Duodenal mucosa (tissue), 2 donors: ENCODE measurements around the gene CALML5.

Experiments
- H3K27ac ChIP-seq: one replicate; pipeline ENCODE4 v1.7.0; 2013; ENCODE audit warnings: low read depth, low read length
- H3K27me3 ChIP-seq, 2 donors: one replicate each; pipeline ENCODE4 v1.7.0; 2013; ENCODE audit warnings: low read length in 2 of 2, control low read depth in 1 of 2; ENCODE audit not compliant: insufficient read depth in 2 of 2, control insufficient read depth in 1 of 2
- H3K36me3 ChIP-seq, 2 donors: one replicate each; pipeline ENCODE4 v1.7.0; 2013; ENCODE audit warnings: low read length in 2 of 2, control low read depth in 1 of 2; ENCODE audit not compliant: insufficient read depth in 2 of 2, control insufficient read depth in 1 of 2
- H3K4me1 ChIP-seq, 2 donors: one replicate each; pipeline ENCODE4 v1.7.0; 2013; ENCODE audit warnings: low read length in 2 of 2, control low read depth in 1 of 2; ENCODE audit not compliant: insufficient read depth in 2 of 2, control insufficient read depth in 1 of 2
- H3K4me3 ChIP-seq, 2 donors: one replicate each; pipeline ENCODE4 v1.7.0; 2013; ENCODE audit warnings: low read length in 2 of 2, low read depth in 1 of 2
- H3K9ac ChIP-seq, 2 donors: one replicate each; pipeline ENCODE4 v1.7.0; 2013; ENCODE audit warnings: low read length in 2 of 2, low read depth in 1 of 2
- H3K9me3 ChIP-seq, 2 donors: one replicate each; pipeline ENCODE4 v1.7.0; 2013; ENCODE audit warnings: low read length in 2 of 2, control low read depth in 1 of 2; ENCODE audit not compliant: control insufficient read depth in 1 of 2

Gene CALML5

GRCh38 chr10:5533098-5533731, 33.8 kb upstream of the CALML5 start:
- no peaks in the 10 kb centered on the region for H3K27me3 ChIP-seq
- no peaks in the 10 kb centered on the region for H3K9me3 ChIP-seq
- no peak overlapping the region for H3K27ac ChIP-seq
- no peaks in the 10 kb centered on the region for H3K36me3 ChIP-seq
- no peak overlapping the region for H3K9ac ChIP-seq
- no peaks in the 10 kb centered on the region for H3K4me1 ChIP-seq
- H3K4me3 ChIP-seq, result no peak overlapping the region

GRCh38 chr10:5532618-5533097, 33.3 kb upstream of the CALML5 start:
- Histone ChIP-seq H3K9me3 (no peaks in the 10 kb centered on the region), H3K27ac (no peak overlapping the region), H3K27me3 (no peaks in the 10 kb centered on the region), H3K4me3 (no peak overlapping the region), H3K4me1 (no peaks in the 10 kb centered on the region), H3K9ac (no peak overlapping the region), H3K36me3 (no peaks in the 10 kb centered on the region)

GRCh38 chr10:5532307-5532605, 32.9 kb upstream of the CALML5 start:
- no peak overlapping the region for H3K27ac ChIP-seq
- H3K27me3 ChIP-seq, result no peaks in the 10 kb centered on the region
- H3K9ac ChIP-seq, result no peak overlapping the region
- no peaks in the 10 kb centered on the region for H3K4me1 ChIP-seq
- H3K9me3 ChIP-seq, result no peaks in the 10 kb centered on the region
- no peak overlapping the region for H3K4me3 ChIP-seq
- H3K36me3 ChIP-seq, result no peaks in the 10 kb centered on the region

- Histone ChIP-seq H3K27me3 (no peaks in the 10 kb centered on the region), H3K4me3 (no peak overlapping the region), H3K9ac (no peak overlapping the region), H3K36me3 (no peaks in the 10 kb centered on the region), H3K27ac (no peak overlapping the region), H3K4me1 (no peaks in the 10 kb centered on the region), H3K9me3 (no peaks in the 10 kb centered on the region)
Observed at GRCh38 chr10:5531558-5532306, 32.4 kb upstream of the CALML5 start.

GRCh38 chr10:5530846-5531557, 31.6 kb upstream of the CALML5 start:
- no peaks in the 10 kb centered on the region for H3K27me3 ChIP-seq
- H3K36me3 ChIP-seq, result no peaks in the 10 kb centered on the region
- no peak overlapping the region for H3K4me3 ChIP-seq
- H3K27ac ChIP-seq, result no peak overlapping the region
- H3K4me1 ChIP-seq, result no peaks in the 10 kb centered on the region
- H3K9ac ChIP-seq, result no peak overlapping the region
- no peaks in the 10 kb centered on the region for H3K9me3 ChIP-seq

GRCh38 chr10:5530412-5530806, 31.0 kb upstream of the CALML5 start:
- no peak overlapping the region for H3K27ac ChIP-seq
- H3K27me3 ChIP-seq, result no peaks in the 10 kb centered on the region
- no peaks in the 10 kb centered on the region for H3K36me3 ChIP-seq
- H3K9ac ChIP-seq, result no peak overlapping the region
- H3K9me3 ChIP-seq, result no peaks in the 10 kb centered on the region
- no peaks in the 10 kb centered on the region for H3K4me1 ChIP-seq
- no peak overlapping the region for H3K4me3 ChIP-seq

- Histone ChIP-seq H3K4me3 (no peak overlapping the region), H3K27me3 (no peaks in the 10 kb centered on the region), H3K9ac (no peak overlapping the region), H3K36me3 (no peaks in the 10 kb centered on the region), H3K27ac (no peak overlapping the region), H3K9me3 (no peaks in the 10 kb centered on the region), H3K4me1 (no peaks in the 10 kb centered on the region)
Observed at GRCh38 chr10:5529702-5530411, 30.5 kb upstream of the CALML5 start.

- H3K4me1 ChIP-seq, result peaks cover 0 to 5% of the 10 kb centered on the region in 2 donors
- H3K27ac ChIP-seq, result no peak overlapping the region
- no peaks in the 10 kb centered on the region for H3K27me3 ChIP-seq
- no peaks in the 10 kb centered on the region for H3K9me3 ChIP-seq
- H3K4me3 ChIP-seq, result no peak overlapping the region
- no peak overlapping the region for H3K9ac ChIP-seq
- H3K36me3 ChIP-seq, result no peaks in the 10 kb centered on the region
Observed at GRCh38 chr10:5528989-5529701, 29.8 kb upstream of the CALML5 start.

GRCh38 chr10:5527332-5528200, 28.2 kb upstream of the CALML5 start:
- Histone ChIP-seq H3K9ac (no peak overlapping the region), H3K4me1 (peaks cover 0 to 7% of the 10 kb centered on the region in 2 donors), H3K4me3 (no peak overlapping the region), H3K27me3 (no peaks in the 10 kb centered on the region), H3K27ac (no peak overlapping the region), H3K9me3 (no peaks in the 10 kb centered on the region), H3K36me3 (no peaks in the 10 kb centered on the region)
